IMR-90 (cell line): ENCODE data around the gene VARS2. TPM values are rescaled to one million over a fixed set of nuclear protein-coding genes. Genes with fewer than 3 reads are reported as not detected.

Experiments used
- ATAC-seq: fragments of 200-7000 bp; cut with Tn5 transposase; 2 replicates; pipeline ENCODE4 v1.9.1; 2020; ENCODE audit warnings: low read depth, mild to moderate bottlenecking, moderate library complexity
- BruUV-seq: library from RNA; stranded (reverse); fragments of 400-500 nt; replicated peaks from 2 replicates; lab custom pipeline; 2021; lab: Mats Ljungman, UMichigan
- CTCF ChIA-PET: fragments of 300-600 bp; formaldehyde crosslinking; extraction: SDS; loops from one replicate; lab custom pipeline; 2021; ENCODE audit warnings: antibody characterized with exemption; lab: Yijun Ruan, JAX
- POLR2A ChIA-PET: fragments of 300-600 bp; sonication (Branson Sonifier 250); formaldehyde crosslinking; loops from one replicate; lab custom pipeline; 2022; ENCODE audit warnings: antibody characterized with exemption; ENCODE audit not compliant: unreplicated experiment; lab: Charles Lee
- DNase-seq: peaks from one replicate; pipeline ENCODE4 v3.0.0; 2013
- H2AFZ ChIP-seq: replicated peaks from 2 replicates; pipeline ENCODE3; 2013; ENCODE audit warnings: low read length, mild to moderate bottlenecking; ENCODE audit not compliant: poor library complexity
- H2AK5ac ChIP-seq: 2 replicates; pipeline ENCODE4 v1.6.1; 2013; ENCODE audit warnings: low read depth, low read length, inconsistent platforms
- H2AK9ac ChIP-seq: replicated peaks from 2 replicates; pipeline ENCODE3; 2013; ENCODE audit warnings: mild to moderate bottlenecking, low read depth, low read length, moderate library complexity; ENCODE audit not compliant: poor library complexity
- H2BK120ac ChIP-seq: 2 replicates; pipeline ENCODE4 v1.6.1; 2013; ENCODE audit warnings: low read depth, low read length, inconsistent platforms
- H2BK15ac ChIP-seq: 3 replicates; pipeline ENCODE4 v1.6.1; 2013; ENCODE audit warnings: low read depth, low read length, inconsistent platforms
- H2BK20ac ChIP-seq: 2 replicates; pipeline ENCODE4 v1.6.1; 2013; ENCODE audit warnings: low read depth, mild to moderate bottlenecking, inconsistent platforms, low read length, moderate library complexity
- H2BK5ac ChIP-seq: 2 replicates; pipeline ENCODE4 v1.6.1; 2013; ENCODE audit warnings: mild to moderate bottlenecking, low read depth, low read length, inconsistent platforms; ENCODE audit not compliant: poor library complexity, severe bottlenecking
- H3K14ac ChIP-seq: replicated peaks from 2 replicates; pipeline ENCODE4 v1.6.1; 2013; ENCODE audit warnings: low read depth, low read length, inconsistent platforms
- H3K18ac ChIP-seq: 2 replicates; pipeline ENCODE4 v1.6.1; 2013; ENCODE audit warnings: low read depth, low read length, control low read depth
- H3K23ac ChIP-seq: 2 replicates; pipeline ENCODE4 v1.6.1; 2013; ENCODE audit warnings: low read depth, low read length, inconsistent platforms
- H3K27ac ChIP-seq: 2 replicates; pipeline ENCODE4 v1.5.1; 2013; ENCODE audit warnings: mild to moderate bottlenecking, control low read depth, low read length; ENCODE audit not compliant: insufficient read depth
- H3K27me3 ChIP-seq: 2 replicates; pipeline ENCODE4 v1.6.1; 2013; ENCODE audit warnings: low read length; ENCODE audit not compliant: control insufficient read depth, insufficient read depth
- H3K36me3 ChIP-seq: 2 replicates; pipeline ENCODE4 v1.6.1; 2013; ENCODE audit warnings: low read length, mixed read lengths; ENCODE audit not compliant: control insufficient read depth, insufficient read depth
- H3K4ac ChIP-seq: 2 replicates; pipeline ENCODE4 v1.6.1; 2013; ENCODE audit warnings: low read depth, low read length, inconsistent platforms
- H3K4me1 ChIP-seq: 2 replicates; pipeline ENCODE4 v1.6.1; 2013; ENCODE audit warnings: low read length, mixed read lengths; ENCODE audit not compliant: control insufficient read depth, insufficient read depth
- H3K4me2 ChIP-seq: 2 replicates; pipeline ENCODE4 v1.6.1; 2013; ENCODE audit warnings: low read depth, mild to moderate bottlenecking, control low read depth, low read length, moderate library complexity
- H3K4me3 ChIP-seq: 2 replicates; pipeline ENCODE4 v1.5.1; 2013; ENCODE audit warnings: low read depth, mild to moderate bottlenecking, control low read depth, low read length, moderate library complexity; ENCODE audit not compliant: insufficient read depth
- H3K56ac ChIP-seq: 2 replicates; pipeline ENCODE4 v1.6.1; 2013; ENCODE audit warnings: low read length, inconsistent platforms; ENCODE audit not compliant: insufficient read depth; ENCODE audit errors: extremely low read depth
- H3K79me1 ChIP-seq, 2 experiments: 2 replicates each; pipeline ENCODE4 v1.6.1; 2013; ENCODE audit warnings: low read length in 2 of 2, inconsistent platforms in 1 of 2, low read depth in 1 of 2
- H3K9ac ChIP-seq: 2 replicates; pipeline ENCODE4 v1.6.1; 2013; ENCODE audit warnings: low read depth, low read length, control low read depth
- H3K9me1 ChIP-seq: 2 replicates; pipeline ENCODE4 v1.6.1; 2013; ENCODE audit warnings: low read length, inconsistent platforms; ENCODE audit not compliant: insufficient read depth
- H3K9me3 ChIP-seq: 2 replicates; pipeline ENCODE4 v1.6.1; 2013; ENCODE audit warnings: low read length; ENCODE audit not compliant: control insufficient read depth, insufficient read depth
- H4K20me1 ChIP-seq: 2 replicates; pipeline ENCODE4 v1.6.1; 2013; ENCODE audit warnings: low read length, inconsistent platforms; ENCODE audit not compliant: insufficient read depth
- H4K5ac ChIP-seq: 2 replicates; pipeline ENCODE4 v1.6.1; 2013; ENCODE audit warnings: mild to moderate bottlenecking, low read depth, low read length, control low read depth
- H4K8ac ChIP-seq, 2 experiments: 2 replicates each; pipeline ENCODE4 v1.6.1; 2013; ENCODE audit warnings: low read depth in 2 of 2, low read length in 2 of 2, control low read depth in 1 of 2, inconsistent platforms in 1 of 2
- H4K91ac ChIP-seq: 2 replicates; pipeline ENCODE4 v1.6.1; 2013; ENCODE audit warnings: low read depth, low read length, inconsistent platforms; ENCODE audit not compliant: insufficient read depth
- BHLHE40 ChIP-seq: fragments of 150-350 bp; IDR thresholded peaks from 2 replicates; pipeline ENCODE4 v1.6.1; 2016; ENCODE audit warnings: mild to moderate bottlenecking, low read depth, low read length
- CEBPB ChIP-seq: IDR thresholded peaks from 2 replicates; pipeline ENCODE4 v1.6.1; 2012; ENCODE audit warnings: low read depth, low read length, improper control_type of control experiment
- FOS ChIP-seq: fragments of 150-350 bp; IDR thresholded peaks from 2 replicates; pipeline ENCODE4 v1.6.1; 2016; ENCODE audit warnings: low read depth, low read length
- MAZ ChIP-seq: IDR thresholded peaks from 2 replicates; pipeline ENCODE4 v1.6.1; 2012; ENCODE audit warnings: low read depth, mild to moderate bottlenecking, low read length, improper control_type of control experiment, moderate library complexity, borderline replicate concordance
- NFE2L2 ChIP-seq: fragments of 150-350 bp; IDR thresholded peaks from 2 replicates; pipeline ENCODE4 v1.6.1; 2016; ENCODE audit warnings: low read depth, mild to moderate bottlenecking, low read length
- RAD21 ChIP-seq: IDR thresholded peaks from 2 replicates; pipeline ENCODE4 v1.6.1; 2012; ENCODE audit warnings: low read length, improper control_type of control experiment
- RCOR1 ChIP-seq: IDR thresholded peaks from 2 replicates; pipeline ENCODE4 v1.6.1; 2012; ENCODE audit warnings: mild to moderate bottlenecking, low read length, improper control_type of control experiment; ENCODE audit not compliant: insufficient replicate concordance
- RFX5 ChIP-seq: IDR thresholded peaks from 2 replicates; pipeline ENCODE4 v1.8.0; 2012; ENCODE audit warnings: low read depth, mild to moderate bottlenecking, low read length, moderate library complexity
- WGBS, 2 experiments: methylation state at CpG; one replicate each; pipeline versions ENCODE4 v1.1.5 to v1.1.7; 2013; ENCODE audit warnings: missing lambda C conversion rate in 2 of 2; ENCODE audit not compliant: insufficient read length in 1 of 2; ENCODE audit errors: extremely low coverage in 2 of 2; 5-methylcytosine and 5-hydroxymethylcytosine counted together
- dilution Hi-C: fragments of 300-500 bp; cut with HindIII; formaldehyde crosslinking; loops from one replicate; pipeline ENCODE4 v1.14.3; 2018; ENCODE audit warnings: low sequenced_read_pairs; ENCODE audit not compliant: unreplicated experiment
- in situ Hi-C: fragments of 300-500 bp; cut with MboI; formaldehyde crosslinking; loops from 3 replicates; pipeline ENCODE4 v1.14.3; 2019; ENCODE audit warnings: low sequenced_read_pairs, inconsistent platforms, mixed read lengths
- intact Hi-C: fragments of 100-400 bp; cut with micrococcal nuclease; formaldehyde crosslinking; loops from 2 replicates; pipeline ENCODE4 v1.10.0; 2022
- polyA plus RNA-seq, 3 experiments: library from polyadenylated mRNA; depleted of rRNA; stranded (reverse); fragments of >200 nt; gene quantifications; 2 replicates each; pipeline ENCODE4 v1.2.3, GENCODE V29; 2012; ENCODE audit warnings: low replicate concordance in 1 of 3
- total RNA-seq: library from RNA; depleted of rRNA; stranded (reverse); fragments of >200 nt; gene quantifications from 2 replicates; pipeline ENCODE4 v1.2.3, GENCODE V29; 2012
- TF ChIP-seq, protein P1 (sequence below): fragments of 150-350 bp; IDR thresholded peaks from 2 replicates; pipeline ENCODE4 v1.6.1; 2017; ENCODE audit warnings: mild to moderate bottlenecking, antibody characterized with exemption, low read length, low read depth
- TF ChIP-seq, protein P2 (sequence below): conservative IDR thresholded peaks from 2 replicates; pipeline ENCODE4 v1.5.1; 2012; ENCODE audit warnings: mild to moderate bottlenecking, low read depth, low read length, improper control_type of control experiment
- TF ChIP-seq, protein P3 (sequence below): fragments of 150-350 bp; IDR thresholded peaks from 2 replicates; pipeline ENCODE4 v1.6.1; 2016; ENCODE audit warnings: low read depth, mild to moderate bottlenecking, low read length, moderate library complexity, borderline replicate concordance

Gene VARS2
- total and polyA plus RNA-seq, 2 of the 4 experiments (the other 2 are of a cell fraction), result 7.2 to 14.0 TPM

DNA sequence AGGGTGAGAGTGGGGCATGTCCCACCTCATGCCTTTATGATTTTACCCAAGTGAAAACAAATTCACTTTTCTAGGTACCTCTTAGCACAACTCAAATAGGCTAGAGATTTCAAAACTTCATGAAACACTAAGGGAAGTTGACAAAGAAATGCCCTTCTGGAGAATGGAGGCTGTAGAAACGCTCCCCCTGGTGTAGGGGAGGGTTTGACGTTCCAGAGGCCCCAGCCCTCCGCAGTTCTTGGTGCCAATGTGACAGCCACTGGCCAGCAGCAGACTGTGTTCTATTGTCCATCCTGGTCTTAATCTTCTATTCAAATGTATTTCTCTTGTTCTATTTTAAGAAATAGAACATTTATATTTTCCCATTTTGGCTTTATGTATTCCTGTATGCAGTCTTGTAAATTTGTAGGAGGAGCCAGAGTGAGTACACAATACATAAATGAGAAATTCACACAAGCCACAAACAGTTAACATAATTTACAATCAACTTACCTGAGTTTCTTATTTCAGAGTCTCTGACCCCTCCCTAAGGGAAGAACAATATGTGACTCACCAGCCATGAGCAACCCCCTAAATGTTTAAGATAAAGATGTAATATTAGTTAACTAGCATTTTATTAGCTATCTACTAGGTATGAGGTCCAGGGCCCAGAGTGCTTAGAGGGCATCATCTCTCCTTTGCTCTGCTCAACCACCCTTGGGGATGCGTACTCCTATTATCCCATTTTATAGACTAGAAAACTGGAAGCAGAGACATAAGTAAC, 60.6 kb downstream of the VARS2 start:
- Histone ChIP-seq H3K56ac (no peak overlapping the region), H2AFZ (no peak overlapping the region), H3K4me1 (no peaks in the 10 kb centered on the region), H4K91ac (no peak overlapping the region), H3K4me2 (no peak overlapping the region), H2BK15ac (no peak overlapping the region), H4K20me1 (no peaks in the 10 kb centered on the region), H3K23ac (no peak overlapping the region), H2BK20ac (no peak overlapping the region), H3K18ac (no peak overlapping the region), H3K9me1 (no peaks in the 10 kb centered on the region), H2AK9ac (no peak overlapping the region), H3K79me1 (no peaks in the 10 kb centered on the region), H3K27ac (no peak overlapping the region), H2BK5ac (no peak overlapping the region), H2AK5ac (no peak overlapping the region), H3K27me3 (peaks cover 26% of the 10 kb centered on the region), H3K4ac (no peak overlapping the region), H3K9ac (no peak overlapping the region), H4K8ac (no peak overlapping the region), H3K9me3 (no peaks in the 10 kb centered on the region), H3K4me3 (no peak overlapping the region), H2BK120ac (no peak overlapping the region), H4K5ac (no peak overlapping the region), H3K36me3 (no peaks in the 10 kb centered on the region), H3K14ac (no peak overlapping the region)
- in situ Hi-C loops, result no loop called here
- no TSS peak for BruUV-seq
- ChIA-PET POLR2A (no interaction called here), CTCF (no interaction called here)
- DNase-seq (no peak), ATAC-seq (no peak)
- WGBS, 2 experiments, result no CpG with 5 or more reads among the region's 4 CpGs
- TF ChIP-seq BHLHE40, result no peak
- TF ChIP-seq RFX5, result no peak
- TF ChIP-seq, protein P1, sequence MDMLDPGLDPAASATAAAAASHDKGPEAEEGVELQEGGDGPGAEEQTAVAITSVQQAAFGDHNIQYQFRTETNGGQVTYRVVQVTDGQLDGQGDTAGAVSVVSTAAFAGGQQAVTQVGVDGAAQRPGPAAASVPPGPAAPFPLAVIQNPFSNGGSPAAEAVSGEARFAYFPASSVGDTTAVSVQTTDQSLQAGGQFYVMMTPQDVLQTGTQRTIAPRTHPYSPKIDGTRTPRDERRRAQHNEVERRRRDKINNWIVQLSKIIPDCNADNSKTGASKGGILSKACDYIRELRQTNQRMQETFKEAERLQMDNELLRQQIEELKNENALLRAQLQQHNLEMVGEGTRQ, result no peak
- TF ChIP-seq, protein P2, sequence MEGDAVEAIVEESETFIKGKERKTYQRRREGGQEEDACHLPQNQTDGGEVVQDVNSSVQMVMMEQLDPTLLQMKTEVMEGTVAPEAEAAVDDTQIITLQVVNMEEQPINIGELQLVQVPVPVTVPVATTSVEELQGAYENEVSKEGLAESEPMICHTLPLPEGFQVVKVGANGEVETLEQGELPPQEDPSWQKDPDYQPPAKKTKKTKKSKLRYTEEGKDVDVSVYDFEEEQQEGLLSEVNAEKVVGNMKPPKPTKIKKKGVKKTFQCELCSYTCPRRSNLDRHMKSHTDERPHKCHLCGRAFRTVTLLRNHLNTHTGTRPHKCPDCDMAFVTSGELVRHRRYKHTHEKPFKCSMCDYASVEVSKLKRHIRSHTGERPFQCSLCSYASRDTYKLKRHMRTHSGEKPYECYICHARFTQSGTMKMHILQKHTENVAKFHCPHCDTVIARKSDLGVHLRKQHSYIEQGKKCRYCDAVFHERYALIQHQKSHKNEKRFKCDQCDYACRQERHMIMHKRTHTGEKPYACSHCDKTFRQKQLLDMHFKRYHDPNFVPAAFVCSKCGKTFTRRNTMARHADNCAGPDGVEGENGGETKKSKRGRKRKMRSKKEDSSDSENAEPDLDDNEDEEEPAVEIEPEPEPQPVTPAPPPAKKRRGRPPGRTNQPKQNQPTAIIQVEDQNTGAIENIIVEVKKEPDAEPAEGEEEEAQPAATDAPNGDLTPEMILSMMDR, result no peak
- TF ChIP-seq MAZ, result no peak
- no peak for TF ChIP-seq RCOR1
- TF ChIP-seq FOS, result no peak
- TF ChIP-seq NFE2L2, result no peak
- no peak for TF ChIP-seq CEBPB
- TF ChIP-seq, protein P3, sequence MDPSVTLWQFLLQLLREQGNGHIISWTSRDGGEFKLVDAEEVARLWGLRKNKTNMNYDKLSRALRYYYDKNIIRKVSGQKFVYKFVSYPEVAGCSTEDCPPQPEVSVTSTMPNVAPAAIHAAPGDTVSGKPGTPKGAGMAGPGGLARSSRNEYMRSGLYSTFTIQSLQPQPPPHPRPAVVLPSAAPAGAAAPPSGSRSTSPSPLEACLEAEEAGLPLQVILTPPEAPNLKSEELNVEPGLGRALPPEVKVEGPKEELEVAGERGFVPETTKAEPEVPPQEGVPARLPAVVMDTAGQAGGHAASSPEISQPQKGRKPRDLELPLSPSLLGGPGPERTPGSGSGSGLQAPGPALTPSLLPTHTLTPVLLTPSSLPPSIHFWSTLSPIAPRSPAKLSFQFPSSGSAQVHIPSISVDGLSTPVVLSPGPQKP, result no peak
- TF ChIP-seq RAD21, result no peak
- dilution Hi-C loops, result no loop called here
- intact Hi-C loops, result no loop called here
